ENCODE results near the gene SPANXN3.

Gene SPANXN3

GRCh38 chrX:143486105-143486504, 31.2 kb downstream of the SPANXN3 start:
- no peak for ATAC-seq (ENCODE audit: insufficient read depth, low read depth)
- Histone ChIP-seq H3K4me2 (ENCODE audit: insufficient read depth, low read length) (no peak overlapping the region), H3K27ac (ENCODE audit: low read length) (no peak overlapping the region), H3K36me3 (ENCODE audit: insufficient read depth, low read length) (no peaks in the 10 kb centered on the region), H3K4me1 (ENCODE audit: insufficient read depth, low read length) (no peaks in the 10 kb centered on the region), H3K9me3 (ENCODE audit: insufficient read depth, low read length, severe bottlenecking) (no peaks in the 10 kb centered on the region), H3K79me2 (ENCODE audit: insufficient read depth, low read length) (no peaks in the 10 kb centered on the region), H4K20me1 (ENCODE audit: insufficient read depth, low read length) (no peaks in the 10 kb centered on the region), H3K4me3 (ENCODE audit: low read depth in 1 of 2, low read length in 2 of 2) (no peak overlapping the region), H3K9ac (ENCODE audit: low read depth, low read length) (no peak overlapping the region), H3K27me3 (ENCODE audit: insufficient read depth, low read length, poor library complexity) (no peaks in the 10 kb centered on the region), H2AFZ (ENCODE audit: low read depth, low read length) (no peak overlapping the region)
- DNase-seq, result no peak
- TF ChIP-seq CTCF (IDR thresholded peaks at IDR 0.05; ENCODE audit: borderline replicate concordance, extremely low read depth, low read length, poor library complexity, severe bottlenecking), result no peak
- no peak for TF ChIP-seq EZH2 (IDR thresholded peaks at IDR 0.05; ENCODE audit: borderline replicate concordance, low read depth, low read length, severe bottlenecking)

DNA sequence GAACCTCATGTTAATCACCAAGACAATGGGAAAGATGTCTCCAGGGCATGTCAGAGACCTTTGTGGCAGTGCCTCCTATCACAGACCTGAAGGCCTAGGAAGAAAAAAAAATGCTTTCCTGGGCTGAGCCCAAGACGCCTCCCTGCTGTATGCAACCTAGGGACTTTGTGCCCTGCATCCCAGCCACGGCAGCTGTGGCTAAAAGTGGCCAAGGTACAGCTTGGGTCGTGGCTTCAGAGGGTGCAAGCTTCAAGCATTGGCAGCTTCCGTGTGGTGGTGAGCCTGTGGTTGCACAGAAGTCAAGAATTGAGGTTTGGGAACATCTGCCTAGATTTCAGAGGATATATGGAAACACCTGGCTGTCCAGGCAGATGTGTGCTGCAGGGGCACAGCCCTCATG, 40.5 kb downstream of the SPANXN3 start:
- TF ChIP-seq EZH2 (IDR thresholded peaks at IDR 0.05; ENCODE audit: borderline replicate concordance, low read depth, low read length, severe bottlenecking), result no peak
- no peak for TF ChIP-seq CTCF (IDR thresholded peaks at IDR 0.05; ENCODE audit: borderline replicate concordance, extremely low read depth, low read length, poor library complexity, severe bottlenecking)
- Histone ChIP-seq H3K9ac (ENCODE audit: low read depth, low read length) (no peak overlapping the region), H3K4me1 (ENCODE audit: insufficient read depth, low read length) (no peaks in the 10 kb centered on the region), H3K27ac (ENCODE audit: low read length) (no peak overlapping the region), H3K4me2 (ENCODE audit: insufficient read depth, low read length) (no peak overlapping the region), H3K9me3 (ENCODE audit: insufficient read depth, low read length, severe bottlenecking) (no peaks in the 10 kb centered on the region), H3K4me3 (ENCODE audit: low read depth in 1 of 2, low read length in 2 of 2) (no peak overlapping the region), H3K36me3 (ENCODE audit: insufficient read depth, low read length) (no peaks in the 10 kb centered on the region), H3K27me3 (ENCODE audit: insufficient read depth, low read length, poor library complexity) (no peaks in the 10 kb centered on the region), H2AFZ (ENCODE audit: low read depth, low read length) (no peak overlapping the region), H3K79me2 (ENCODE audit: insufficient read depth, low read length) (no peaks in the 10 kb centered on the region), H4K20me1 (ENCODE audit: insufficient read depth, low read length) (no peaks in the 10 kb centered on the region)
- DNase-seq (no peak), ATAC-seq (ENCODE audit: insufficient read depth, low read depth) (no peak)

GRCh38 chrX:143472347-143472938, 44.8 kb downstream of the SPANXN3 start:
- no peaks in the 10 kb centered on the region for H3K36me3 ChIP-seq (ENCODE audit: insufficient read depth, low read length)
- H3K9ac ChIP-seq (ENCODE audit: low read depth, low read length), result no peak overlapping the region
- no peaks in the 10 kb centered on the region for H4K20me1 ChIP-seq (ENCODE audit: insufficient read depth, low read length)
- H2AFZ ChIP-seq (ENCODE audit: low read depth, low read length), result no peak overlapping the region
- H3K4me2 ChIP-seq (ENCODE audit: insufficient read depth, low read length), result no peak overlapping the region
- DNase-seq, result no peak
- H3K9me3 ChIP-seq (ENCODE audit: insufficient read depth, low read length, severe bottlenecking), result no peaks in the 10 kb centered on the region
- H3K4me1 ChIP-seq (ENCODE audit: insufficient read depth, low read length), result no peaks in the 10 kb centered on the region
- no peak overlapping the region for H3K4me3 ChIP-seq (ENCODE audit: low read depth in 1 of 2, low read length in 2 of 2)
- no peaks in the 10 kb centered on the region for H3K27me3 ChIP-seq (ENCODE audit: insufficient read depth, low read length, poor library complexity)
- TF ChIP-seq CTCF (IDR thresholded peaks at IDR 0.05; ENCODE audit: borderline replicate concordance, extremely low read depth, low read length, poor library complexity, severe bottlenecking), result no peak
- TF ChIP-seq EZH2 (IDR thresholded peaks at IDR 0.05; ENCODE audit: borderline replicate concordance, low read depth, low read length, severe bottlenecking), result no peak
- no peak overlapping the region for H3K27ac ChIP-seq (ENCODE audit: low read length)
- ATAC-seq (ENCODE audit: insufficient read depth, low read depth), result no peak
- H3K79me2 ChIP-seq (ENCODE audit: insufficient read depth, low read length), result no peaks in the 10 kb centered on the region

GRCh38 chrX:143466130-143466529, 51.1 kb downstream of the SPANXN3 start:
- no peak for ATAC-seq (ENCODE audit: insufficient read depth, low read depth)
- Histone ChIP-seq H3K4me1 (ENCODE audit: insufficient read depth, low read length) (no peaks in the 10 kb centered on the region), H3K79me2 (ENCODE audit: insufficient read depth, low read length) (no peaks in the 10 kb centered on the region), H3K36me3 (ENCODE audit: insufficient read depth, low read length) (no peaks in the 10 kb centered on the region), H3K27ac (ENCODE audit: low read length) (no peak overlapping the region), H4K20me1 (ENCODE audit: insufficient read depth, low read length) (no peaks in the 10 kb centered on the region), H3K9ac (ENCODE audit: low read depth, low read length) (no peak overlapping the region), H3K4me3 (ENCODE audit: low read depth in 1 of 2, low read length in 2 of 2) (no peak overlapping the region), H2AFZ (ENCODE audit: low read depth, low read length) (no peak overlapping the region), H3K4me2 (ENCODE audit: insufficient read depth, low read length) (no peak overlapping the region), H3K27me3 (ENCODE audit: insufficient read depth, low read length, poor library complexity) (no peaks in the 10 kb centered on the region), H3K9me3 (ENCODE audit: insufficient read depth, low read length, severe bottlenecking) (no peaks in the 10 kb centered on the region)
- TF ChIP-seq EZH2 (IDR thresholded peaks at IDR 0.05; ENCODE audit: borderline replicate concordance, low read depth, low read length, severe bottlenecking) (no peak), CTCF (IDR thresholded peaks at IDR 0.05; ENCODE audit: borderline replicate concordance, extremely low read depth, low read length, poor library complexity, severe bottlenecking) (no peak)
- DNase-seq, result no peak

Data from DND-41 (cell line).